GM18511 (cell line): ENCODE measurements around the gene ITGA5.

Experiments used
- ATAC-seq: cut with Tn5 transposase; IDR thresholded peaks from one replicate; pipeline ENCODE4 v1.9.1; 2021; ENCODE audit warnings: mild to moderate bottlenecking, moderate library complexity; ENCODE audit not compliant: unreplicated experiment

The ITGA5 gene

DNA sequence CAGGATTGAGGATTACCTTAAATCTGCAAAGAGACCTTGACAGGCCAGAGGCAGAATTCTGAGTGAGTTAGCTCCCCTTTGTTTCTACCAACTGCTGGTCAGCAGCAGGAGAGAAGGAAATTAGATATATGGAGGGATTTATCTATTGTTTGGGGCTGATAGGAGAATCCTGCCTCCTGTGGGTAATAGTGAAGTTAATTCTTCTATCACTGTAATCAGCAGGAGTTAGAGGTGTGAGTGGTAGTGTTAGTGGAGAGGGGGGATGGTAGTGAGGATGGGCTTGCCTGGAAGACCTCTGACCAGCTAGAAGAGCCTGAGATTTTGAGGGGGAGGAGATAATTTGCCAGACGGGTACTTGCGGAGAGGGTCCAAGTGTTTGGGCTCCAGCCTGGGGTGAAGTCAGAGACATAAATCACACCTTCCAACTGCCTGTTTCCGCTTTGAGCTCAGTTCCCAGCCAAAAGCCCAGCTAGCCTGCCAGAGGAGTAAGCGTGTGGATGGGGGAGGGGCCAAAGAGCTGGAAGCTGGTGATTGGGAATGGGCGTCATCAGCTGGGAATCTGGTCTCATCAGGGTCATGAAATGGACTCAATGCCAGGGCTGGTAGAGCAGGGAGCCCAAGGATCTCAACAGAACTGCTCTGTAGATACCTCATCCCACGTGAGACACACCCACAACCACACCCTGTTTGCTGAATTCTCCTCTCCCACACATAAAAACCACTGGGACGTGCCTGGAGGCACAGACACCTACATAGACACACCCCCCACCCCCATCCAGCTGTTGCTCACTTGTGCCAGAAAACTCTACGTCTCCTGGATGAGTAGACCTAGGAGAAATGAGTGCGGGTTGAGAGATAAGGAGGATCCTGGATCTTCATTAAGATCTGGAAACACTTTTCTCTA, 13.1 kb upstream of the ITGA5 start:
- no peak for ATAC-seq

DNA sequence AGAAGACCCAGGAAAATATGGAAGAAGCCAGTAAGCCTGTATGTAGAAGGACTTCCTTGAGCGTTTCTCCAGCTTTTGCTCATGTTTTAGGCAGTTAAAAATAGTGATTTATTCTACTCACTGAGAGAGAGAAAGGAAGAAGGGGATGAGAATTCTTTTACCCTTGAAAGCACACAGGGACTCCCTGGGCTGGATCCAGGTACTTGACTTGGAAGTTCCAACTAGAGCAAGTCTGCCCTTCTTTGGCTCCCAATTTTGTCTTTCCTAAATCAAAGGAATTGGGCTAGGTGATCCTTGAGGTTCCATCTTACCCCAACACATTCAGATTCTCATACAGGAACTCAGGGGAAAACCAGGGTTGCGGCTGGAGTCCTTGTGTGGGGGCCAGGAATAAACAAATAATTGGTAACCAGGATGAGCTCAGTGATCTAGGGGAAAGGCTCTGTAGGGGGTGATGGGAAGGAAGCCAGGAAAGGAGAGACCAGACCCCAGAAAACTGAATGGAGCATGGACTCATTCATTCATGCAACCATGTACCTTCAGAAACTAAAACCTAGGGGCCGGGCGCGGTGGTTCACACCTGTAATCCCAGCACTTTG, 11.5 kb upstream of the ITGA5 start:
- ATAC-seq = no peak

DNA sequence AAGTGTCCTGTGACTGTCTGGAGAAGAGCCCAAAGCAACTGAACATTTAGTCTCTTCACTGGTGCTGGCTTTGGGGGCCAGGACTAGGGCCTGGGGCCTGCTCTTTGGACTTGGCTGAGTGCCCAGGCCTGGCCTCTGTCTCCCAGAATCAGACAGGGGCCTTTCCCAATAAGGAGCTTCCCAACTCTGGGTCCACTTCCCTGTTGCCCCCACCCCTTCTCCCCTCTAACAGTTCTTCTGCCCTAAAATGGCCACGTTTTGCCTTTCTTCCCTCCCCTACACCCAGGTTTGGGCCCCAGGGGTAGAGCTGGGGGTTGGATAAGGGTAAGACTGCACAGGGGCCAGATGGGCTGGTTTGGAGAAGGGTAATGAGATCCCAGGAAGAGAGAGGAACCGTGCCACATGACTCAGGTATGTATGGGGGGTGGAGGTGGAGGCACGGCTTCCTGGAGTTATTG, 10.0 kb upstream of the ITGA5 start:
- no peak for ATAC-seq

DNA sequence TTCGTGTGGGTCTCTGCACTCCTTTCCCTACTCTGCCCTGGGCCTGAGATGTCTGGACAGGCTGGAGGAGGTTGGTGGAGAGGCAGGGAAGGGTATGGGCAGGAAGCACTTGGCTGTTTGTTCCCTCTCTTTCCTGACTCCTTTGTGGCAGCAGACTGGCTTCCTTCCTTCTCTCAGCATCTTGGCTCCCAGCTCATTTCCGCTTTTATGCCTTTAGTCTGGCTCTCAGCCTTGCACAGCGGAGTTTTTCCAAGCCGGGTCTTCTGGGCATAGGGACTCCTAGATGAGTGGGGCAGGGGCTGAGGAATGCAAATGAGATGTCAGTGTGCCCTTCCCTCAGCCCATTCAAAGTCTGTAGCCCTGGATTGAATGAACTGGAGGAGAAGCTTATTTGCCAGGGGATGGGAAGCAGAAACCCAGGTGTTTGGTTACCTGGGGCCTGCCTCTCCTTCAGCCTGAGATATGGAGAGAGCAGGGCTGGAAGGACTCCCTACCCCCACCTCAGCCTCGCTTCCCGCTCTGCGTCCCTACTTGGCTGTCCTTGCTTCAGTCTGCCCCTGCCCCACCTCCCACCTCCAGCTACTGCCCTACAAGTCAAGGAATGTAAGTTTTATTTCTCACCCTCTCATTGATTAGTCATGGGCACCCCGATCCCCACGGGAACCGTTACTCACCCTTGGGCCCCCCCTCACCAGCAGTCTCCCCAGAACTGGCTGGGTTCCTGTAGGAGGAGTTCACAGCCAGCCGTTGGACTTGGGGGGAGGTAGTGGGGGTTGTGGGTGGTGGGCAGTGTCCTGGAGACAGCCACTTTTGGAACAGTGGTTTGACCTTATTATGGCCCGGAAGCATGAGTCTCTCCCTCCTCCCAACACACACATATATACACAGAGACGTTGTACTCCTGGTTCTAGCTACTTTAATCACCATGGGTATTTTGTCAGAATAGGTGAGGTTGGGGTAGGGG, 9.3 kb upstream of the ITGA5 start:
- no peak for ATAC-seq

DNA sequence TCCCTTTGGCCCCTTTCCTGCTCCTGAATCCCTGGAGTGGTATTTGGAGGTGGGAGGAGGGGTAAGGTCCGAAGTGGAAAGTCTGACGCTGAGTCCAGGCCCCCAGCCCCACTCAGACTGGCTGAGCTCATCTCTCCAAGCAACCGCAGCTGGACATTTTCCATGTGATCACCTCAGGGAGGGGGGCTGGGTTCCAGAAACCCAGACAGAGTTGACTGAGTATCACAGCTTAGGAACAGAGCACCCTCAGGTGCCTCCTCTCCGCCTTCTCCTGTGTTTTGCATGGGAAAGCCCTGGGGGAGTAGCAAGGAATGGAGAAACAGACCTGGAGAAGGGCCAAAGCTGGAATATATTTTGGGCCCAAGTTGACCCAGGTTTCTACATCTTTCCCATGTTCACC, 8.0 kb upstream of the ITGA5 start:
- ATAC-seq = no peak

DNA sequence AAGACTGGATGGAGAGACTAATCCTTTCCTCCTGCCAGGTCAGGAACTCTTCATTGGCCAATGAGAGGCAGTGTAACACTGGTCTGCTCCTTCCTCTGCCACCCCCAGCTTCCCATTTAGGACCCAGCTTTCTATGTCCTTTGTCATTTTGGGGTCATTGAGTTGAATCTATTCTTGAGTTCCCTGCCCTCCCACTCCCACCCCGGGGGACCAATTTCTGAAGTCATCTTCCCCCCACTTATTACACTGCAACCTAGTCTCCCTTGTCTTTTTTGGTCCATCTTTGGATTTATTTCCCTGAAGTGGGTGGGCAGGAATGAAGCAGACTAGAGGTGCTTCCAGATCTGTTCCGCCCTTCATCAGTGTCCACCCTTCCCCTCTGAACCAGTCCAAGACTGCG, 7.6 kb upstream of the ITGA5 start:
- ATAC-seq = no peak

DNA sequence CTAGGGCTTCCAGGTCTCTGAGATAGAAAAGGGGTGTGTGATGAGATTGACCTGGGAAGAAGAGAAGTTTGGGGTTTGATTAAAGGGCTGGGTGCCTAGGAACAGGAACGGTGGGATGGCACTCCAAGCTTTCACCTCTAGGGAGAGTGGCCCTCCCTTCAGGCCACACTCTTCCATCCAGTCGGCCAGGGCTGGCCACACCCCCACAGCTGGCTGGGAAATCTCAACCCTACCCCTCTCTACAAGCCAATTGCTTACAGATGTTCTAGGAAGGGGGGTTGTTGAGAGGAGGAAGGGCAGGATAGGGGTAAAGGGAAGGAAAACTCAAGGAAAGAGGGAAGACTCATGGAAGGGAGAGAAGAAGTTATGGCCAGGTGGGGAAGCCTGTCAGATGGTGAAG, 6.6 kb upstream of the ITGA5 start:
- no peak for ATAC-seq

DNA sequence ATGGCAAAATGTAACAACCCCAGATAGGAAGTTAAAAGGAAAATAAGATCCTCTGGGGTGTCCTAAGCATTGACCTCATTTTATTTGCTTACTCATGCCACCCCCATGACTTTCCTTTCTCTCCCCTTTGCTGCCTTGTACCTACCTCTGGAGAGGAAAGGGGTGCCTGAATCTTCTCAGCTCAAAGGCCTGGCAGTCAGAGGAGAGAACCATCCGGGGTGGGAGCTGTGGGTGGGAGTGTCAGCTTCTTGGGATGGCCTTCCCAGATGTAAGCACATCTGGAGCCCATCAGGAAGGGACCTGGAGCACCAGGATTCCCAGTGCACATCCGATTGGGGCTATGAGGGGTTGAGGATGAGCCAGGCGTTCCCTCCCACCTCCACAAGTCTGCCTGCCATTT, 5.2 kb upstream of the ITGA5 start:
- no peak for ATAC-seq

DNA sequence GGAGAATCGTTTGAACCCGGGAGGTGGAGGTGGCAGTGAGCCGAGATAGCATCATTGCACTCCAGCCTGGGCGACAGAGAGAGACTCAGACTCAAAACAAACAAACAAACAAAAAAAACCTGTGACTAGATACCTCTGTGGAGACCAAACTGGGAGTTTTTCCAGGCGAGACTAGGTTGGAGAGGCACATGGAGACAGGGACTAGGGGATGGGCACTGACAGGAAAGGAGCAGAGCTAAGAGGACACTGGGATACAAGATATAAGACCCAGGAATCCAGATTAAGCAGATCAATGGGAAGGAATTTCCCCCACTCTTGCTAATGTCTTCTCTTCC, 4.7 kb upstream of the ITGA5 start:
- no peak for ATAC-seq

DNA sequence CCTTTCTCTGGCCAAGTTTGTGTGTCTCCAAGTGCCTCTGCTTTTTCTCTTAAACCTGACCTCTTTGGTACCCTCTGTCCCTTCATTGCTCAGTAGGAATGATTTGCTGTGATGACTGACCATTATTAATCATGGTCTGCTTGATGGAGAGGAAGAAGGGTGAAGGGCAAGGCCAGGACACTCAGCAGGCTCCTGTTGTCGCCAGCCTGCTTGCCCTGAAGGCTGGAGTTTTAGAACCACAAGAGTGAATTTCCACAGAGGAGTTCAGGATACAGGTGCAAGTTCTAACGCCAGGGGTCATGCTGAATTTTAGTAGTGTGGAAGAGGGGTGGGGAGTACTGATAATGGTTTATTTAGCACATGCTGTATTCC, 2.8 kb upstream of the ITGA5 start:
- ATAC-seq = no peak

DNA sequence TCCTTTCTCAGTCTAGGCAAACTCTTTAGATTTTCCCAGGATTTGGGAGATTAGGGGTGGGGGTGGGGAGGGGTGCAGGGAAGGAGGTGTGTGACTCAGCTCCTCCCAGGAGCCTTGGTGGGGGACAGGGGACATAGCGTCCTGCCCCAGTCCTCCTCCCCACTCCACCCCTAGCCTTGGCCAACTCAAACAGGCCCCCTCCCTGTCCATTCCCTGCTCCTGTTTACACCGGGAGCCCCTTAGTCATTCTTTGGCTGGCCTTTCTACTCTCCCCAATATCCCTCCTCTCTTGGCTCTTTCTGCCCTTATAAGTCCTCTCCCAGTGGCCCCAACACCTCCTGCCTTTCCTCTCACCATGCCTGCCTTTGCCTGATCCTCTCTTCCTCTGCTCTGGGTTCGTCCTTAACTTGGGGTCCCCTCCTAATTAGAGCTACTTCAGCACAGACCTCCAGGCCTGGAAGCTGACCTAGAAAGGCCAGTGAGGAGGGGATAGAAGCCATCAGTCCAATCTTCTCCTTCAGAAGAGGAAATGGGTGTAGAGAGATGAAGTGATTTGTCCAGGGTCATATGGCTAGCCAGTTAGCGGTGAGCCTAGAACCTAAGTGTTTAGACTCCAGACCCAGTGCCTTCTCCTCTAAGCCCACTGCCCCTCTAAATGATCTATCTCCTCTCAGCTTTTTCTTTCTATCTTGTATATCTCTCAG, 2.3 kb upstream of the ITGA5 start:
- no peak for ATAC-seq

DNA sequence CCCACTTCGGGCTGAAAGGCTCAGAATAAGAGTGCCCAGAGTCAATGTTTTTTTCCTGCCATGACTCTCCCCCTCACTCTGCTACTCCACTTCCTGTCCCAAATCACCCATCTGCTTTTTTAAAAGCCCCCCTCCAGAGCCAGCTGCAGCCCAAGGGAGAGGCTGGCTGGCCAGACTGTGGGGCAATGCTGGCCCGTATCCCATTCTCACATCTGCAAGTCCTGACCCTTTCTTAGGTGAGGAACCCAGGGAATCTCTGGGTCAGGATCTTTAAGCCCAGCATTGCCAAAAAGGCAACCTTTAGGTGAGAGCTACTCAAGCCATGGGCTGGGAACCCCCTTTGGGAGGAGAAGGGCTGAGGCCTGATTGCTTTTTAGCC, 1.7 kb upstream of the ITGA5 start:
- no peak for ATAC-seq

DNA sequence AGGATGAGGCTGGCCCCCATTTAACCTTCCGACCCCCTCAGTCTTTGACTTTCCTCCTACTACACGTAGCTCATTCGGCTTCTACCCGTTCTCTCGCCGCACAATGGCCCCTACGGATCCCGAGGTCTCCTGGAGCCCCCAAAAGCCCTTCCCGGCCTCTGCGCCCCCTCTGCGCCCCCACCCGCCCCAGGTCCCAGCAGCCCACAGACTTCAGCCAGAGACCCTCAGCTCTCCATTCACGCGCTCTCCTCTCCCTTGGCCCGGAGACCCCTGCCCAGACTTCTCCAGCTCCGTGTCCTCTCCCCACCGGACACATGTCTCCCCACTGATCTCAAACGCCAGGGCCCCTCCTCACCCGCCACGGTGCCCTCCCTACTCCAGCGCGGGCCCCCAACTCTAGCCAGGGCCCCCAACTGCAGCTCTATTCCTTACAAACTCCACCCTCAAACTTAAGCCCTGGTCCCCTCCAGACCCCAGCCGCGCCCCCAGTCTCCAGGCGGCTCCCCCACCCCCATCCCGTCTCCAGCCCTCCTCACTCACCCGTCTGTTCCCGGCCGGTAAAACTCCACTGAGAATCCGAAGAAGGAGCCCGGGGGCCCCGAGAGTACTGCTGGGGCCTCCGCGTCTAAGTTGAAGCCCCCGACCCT, 502 bp downstream of the ITGA5 start:
- ATAC-seq = no peak

DNA sequence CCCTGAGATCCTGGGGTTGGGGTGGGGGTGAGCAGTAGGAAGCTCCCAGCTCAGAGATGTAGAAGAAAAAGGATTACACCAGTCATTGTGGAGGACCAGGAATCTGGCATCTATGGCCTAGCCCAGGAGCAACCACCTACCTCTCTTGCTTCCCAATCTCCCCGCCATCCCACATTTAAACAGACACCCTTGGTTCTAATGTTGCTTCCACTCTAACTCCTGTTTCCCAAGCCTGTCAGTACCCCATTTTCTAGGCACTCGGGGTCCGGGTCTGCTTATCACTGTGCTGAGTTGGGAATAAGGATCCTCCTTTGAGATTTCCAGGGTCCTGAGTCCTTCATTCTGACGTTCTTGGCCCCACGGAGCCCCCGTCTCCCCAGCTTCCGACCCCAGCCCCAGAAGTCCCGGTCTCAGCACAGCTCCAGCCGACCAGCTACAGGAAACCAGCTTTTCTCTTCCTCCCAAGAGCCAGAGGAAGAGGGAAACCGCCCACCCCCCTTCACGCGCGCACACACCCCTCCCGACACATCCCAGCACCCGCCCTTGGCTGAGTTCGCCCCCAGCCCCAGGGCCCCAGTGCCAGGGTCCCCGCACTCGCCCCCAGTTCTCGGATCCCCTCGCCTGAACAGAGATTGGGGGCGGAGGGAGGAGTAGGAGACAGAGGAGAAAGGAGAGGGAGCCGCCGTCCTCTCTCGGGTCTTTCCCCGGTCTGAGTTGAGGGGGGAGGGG, 1.2 kb downstream of the ITGA5 start:
- no peak for ATAC-seq

DNA sequence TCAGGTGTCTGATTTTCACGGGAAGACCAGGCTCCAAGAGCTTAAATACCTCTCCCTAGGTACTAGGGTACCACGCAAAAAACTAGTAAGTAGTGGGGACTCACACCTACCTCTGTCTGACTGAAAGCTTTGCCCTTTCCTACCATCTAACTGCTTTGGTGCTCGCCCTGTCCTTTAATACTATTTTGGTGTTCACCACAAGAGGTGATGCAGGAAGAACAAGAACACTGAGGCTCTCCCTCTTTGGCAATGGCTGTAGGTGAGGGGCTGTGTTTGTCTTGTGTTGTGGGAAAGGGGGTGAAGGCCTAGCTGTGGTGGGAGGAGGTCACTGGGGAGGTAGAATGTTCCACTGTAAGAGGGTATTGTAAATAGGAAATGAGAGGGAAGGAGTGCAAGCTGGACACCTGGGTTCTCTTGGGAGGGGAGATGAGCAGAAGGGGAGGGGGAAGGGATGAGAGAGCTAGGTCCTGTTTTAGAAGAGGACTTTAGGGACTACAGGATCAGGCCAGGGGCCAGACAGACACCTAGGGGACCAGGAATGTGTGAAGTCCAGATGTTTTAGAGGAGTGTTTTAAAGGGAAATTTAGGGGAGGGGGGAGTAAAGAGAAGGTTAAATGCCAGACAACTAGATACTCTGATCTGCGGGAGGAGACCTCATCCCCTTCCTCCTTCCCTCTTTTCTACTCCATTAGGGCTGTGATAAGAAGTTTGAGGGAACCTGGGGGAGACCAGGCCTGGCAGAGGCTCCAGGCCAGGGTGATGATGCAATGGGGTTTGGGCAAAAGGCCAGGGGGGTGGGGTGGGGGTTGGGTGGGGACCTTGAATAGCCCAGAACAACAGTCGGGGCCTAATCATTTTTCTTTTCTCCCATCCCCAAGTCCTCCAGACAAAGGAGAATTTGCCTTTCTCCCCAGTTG, 2.1 kb downstream of the ITGA5 start:
- ATAC-seq = no peak

DNA sequence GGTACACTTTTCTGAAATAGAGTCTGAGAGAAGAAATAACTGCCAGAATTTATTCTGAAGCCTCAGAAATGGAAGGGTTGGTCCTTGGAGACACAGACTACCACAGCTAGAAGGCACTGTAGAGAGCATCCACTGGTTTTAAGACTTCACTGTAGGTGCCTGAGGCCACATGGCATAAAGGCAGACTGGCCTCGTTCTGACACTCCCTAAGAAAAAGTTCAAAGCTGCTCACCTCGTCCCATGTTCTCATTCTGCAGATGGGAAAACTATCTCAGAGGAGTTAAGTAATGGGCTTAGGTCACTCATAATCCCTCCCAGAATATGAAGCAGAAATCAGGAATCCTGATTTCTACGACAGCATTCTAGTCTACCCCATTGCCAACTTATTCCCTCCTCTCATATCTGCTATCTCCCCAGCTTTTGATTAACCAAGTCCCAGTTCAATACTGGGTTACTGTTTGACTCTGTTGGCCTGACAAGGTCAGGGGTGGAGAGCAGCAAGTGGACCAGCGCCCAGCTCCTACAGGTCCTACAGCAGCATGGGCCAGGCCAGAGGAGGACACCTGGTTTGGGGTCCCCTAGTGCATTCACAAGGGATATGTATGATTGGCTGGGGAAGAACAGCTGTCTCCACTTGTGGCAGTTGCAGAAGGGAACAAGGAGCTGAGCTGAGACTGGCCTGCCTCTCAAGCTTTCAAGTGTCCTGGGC, 3.7 kb downstream of the ITGA5 start:
- ATAC-seq = no peak

DNA sequence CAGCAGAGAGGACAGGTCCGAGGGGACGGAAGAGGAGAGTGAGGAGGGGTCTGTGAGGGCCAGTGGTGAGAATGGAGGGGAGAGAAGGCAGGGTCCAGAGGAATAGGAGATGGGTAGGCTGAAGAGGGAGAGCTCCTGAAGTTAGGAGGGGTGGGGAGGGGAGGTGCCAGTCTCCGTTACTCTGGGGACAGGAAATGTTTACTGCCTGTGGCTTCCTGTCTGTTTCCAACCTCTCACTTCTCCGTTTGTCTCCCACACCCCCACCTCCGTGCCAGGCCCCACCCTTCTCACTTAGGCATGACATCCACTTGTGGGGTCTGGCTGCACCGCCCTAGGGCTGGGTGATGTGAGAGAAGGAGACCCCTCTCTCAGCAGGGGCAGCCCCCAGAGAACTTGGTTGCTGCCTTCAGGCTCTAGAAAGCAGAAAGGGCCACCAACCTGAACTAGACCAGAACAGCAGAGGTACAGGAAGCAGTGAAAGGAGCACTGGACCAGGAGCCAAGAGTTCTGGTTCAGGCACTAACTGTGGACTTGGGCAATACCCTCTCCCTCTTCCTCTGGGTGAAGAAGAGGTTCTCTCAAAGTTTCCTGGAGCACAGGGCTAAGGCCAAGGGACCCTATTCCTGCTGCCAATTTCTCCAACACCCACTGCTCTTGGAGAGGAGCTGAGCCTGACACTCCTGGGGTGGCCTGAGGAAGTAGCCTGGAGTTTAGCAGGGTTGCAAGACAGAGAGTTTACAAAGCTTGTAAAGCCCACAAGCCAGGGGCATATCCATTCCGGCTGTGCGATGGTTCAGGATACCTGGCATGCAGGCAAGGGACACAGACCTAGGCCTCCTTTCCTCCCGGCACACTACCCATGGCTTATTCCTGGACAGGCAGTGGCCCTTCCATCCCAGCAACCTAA, 5.5 kb downstream of the ITGA5 start:
- ATAC-seq = peak; percentile 68
